CMK (cell line): ENCODE measurements around the gene SNRNP35.
"Not testable (repeated sequence)": the region's sequence is repeated elsewhere in the genome, so short reads cannot be mapped to it uniquely, and the experiment has no call there.

ENCODE experiments used
- DNase-seq: peaks from one replicate; pipeline ENCODE4 v3.0.0-alpha.2; 2010; ENCODE audit warnings: low read depth

Gene SNRNP35

DNA sequence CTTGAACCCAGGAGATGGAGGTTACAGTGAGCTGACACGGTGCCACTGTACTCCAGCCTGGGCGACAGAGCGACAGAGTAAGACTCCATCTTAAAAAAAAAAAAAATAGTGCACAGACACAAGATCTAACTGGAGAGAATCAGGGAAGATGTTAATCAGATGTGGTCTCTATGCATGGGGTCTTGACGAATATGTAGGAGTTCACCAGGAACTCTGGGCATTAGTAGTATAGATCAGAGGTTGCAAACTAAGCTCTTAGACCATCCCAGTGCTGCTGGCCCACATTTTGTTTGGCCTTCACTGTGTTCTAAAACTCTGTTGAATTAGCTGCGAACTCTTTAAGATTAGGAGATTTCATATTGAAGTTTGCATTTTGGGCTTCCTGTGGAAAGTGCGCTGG, 31.6 kb downstream of the SNRNP35 start:
- DNase-seq = no peak

DNA sequence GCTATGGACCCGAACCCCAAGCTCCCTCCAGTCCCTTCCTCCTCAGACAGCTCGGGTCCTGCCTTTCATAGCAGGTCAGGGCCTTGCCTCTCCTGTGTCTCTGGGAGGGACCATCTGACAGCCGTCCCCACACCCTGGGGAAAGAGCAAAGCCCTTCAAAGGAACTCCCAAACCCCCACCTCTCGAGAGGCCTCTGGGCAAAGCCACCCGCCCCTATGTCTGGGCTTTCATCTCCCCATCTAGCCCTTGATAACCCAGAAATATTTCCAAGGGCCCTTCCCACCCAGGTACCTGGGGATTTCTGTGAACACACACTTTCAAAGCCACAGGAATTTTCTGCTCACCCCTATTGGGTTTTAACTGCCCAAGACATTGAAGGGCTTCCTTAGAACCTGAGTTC, 32.1 kb downstream of the SNRNP35 start:
- no peak for DNase-seq

- DNase-seq = no peak
Observed at GRCh38 chr12:123491056-123491455, 33.1 kb downstream of the SNRNP35 start.

DNA sequence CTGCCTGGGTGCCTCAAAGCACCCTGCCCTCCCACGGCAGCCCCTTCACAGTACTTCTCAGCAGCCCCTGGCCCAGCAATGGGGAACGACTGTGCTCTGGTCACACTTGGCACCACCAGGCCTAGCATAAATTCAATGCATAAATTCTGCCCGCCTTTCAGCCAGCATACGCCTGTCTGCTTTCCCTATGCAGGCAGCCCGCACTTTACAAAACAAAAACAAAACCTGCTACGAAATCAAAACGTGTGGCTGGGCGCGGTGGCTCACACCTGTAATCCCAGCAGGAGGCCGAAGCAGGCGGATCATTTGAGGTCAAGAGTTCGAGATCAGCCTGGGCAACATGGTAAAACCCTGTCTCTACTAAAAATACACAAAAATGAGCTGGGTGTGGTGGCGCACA, 33.5 kb downstream of the SNRNP35 start:
- no peak for DNase-seq

- DNase-seq = not testable (repeated sequence)
Observed at GRCh38 chr12:123492339-123493039, 34.5 kb downstream of the SNRNP35 start.

DNA sequence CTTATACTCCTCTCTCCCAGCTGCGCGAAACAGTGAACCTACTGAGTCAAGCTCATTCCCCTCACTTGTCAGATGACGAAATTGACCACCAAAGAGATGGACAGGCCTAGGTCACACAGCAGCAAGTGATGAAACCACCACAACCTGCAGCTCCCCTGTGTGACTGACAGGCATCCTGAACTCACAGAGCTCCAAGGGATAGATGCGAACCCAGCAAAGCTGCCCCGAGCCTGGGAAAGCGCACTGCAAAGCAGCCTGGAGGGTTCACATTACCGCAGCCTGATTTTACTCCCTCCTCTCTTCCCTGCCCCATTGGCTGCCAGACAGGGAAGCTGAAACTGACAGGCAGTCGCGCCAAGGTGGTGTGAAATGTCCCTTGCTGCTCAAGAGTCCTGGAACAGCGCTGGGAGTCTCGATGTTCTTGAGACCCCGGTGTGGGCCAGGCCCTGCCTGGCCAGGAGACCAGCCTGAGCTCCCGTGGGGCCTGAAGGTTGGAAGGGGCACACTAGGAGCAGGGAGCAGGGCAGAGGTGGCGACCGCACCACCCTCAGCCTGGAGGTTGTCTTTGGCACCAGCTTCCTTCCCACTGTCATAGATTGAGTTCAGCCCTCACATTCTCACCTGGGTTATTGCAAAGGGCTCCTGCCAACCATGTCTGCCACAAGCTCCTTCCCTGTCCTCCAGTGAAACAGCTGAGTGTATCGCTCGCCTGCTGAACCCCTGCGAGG, 36.3 kb downstream of the SNRNP35 start:
- no peak for DNase-seq

DNA sequence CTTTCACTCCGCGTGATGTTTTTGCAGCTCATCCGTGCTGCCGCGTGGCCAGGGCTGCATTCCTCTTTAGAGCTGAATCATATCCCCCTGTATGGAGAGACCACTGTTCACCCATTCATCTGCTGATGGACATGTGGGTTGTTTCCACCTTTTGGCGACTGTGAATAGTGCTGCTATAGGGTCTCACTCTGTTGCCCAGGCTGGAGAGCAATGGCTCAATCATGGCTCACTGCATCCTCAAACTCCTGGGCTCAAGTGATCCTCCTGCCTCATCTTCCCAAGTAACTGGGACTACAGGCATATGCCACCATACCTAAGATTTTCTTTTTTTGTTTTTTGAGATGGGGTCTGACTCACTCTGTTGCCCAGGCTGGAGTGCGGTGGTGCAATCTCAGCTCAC, 39.1 kb downstream of the SNRNP35 start:
- DNase-seq = no peak

GRCh38 chr12:123498126-123498825, 40.3 kb downstream of the SNRNP35 start:
- DNase-seq = no peak

- no peak for DNase-seq
Observed at GRCh38 chr12:123499332-123499731, 41.4 kb downstream of the SNRNP35 start.

DNA sequence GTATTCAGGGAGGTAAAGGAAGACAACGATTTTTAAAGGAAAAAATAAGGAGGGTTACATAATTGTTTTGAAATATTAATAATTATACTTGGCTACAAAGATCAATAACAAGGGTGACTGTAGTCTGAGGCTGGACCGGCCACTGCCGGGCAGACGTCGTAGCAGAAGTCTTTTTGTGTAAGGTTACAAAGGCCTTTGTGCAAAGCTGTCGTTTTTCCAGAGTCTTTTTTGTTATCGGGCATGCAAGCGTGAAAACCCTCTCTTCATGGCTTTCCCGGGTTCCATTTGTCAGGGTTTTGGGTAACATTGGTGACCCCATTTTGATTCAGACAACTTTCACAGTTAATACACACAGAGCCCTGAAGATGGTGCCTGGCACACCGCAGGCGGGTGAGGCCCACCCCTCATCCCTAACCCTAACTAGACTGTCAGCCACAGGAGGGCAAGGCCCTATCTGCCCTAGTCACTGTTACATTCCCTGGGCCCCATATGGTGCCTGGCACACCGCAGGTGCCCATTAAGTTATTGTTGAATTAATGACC, 44.3 kb downstream of the SNRNP35 start:
- DNase-seq = no peak

DNA sequence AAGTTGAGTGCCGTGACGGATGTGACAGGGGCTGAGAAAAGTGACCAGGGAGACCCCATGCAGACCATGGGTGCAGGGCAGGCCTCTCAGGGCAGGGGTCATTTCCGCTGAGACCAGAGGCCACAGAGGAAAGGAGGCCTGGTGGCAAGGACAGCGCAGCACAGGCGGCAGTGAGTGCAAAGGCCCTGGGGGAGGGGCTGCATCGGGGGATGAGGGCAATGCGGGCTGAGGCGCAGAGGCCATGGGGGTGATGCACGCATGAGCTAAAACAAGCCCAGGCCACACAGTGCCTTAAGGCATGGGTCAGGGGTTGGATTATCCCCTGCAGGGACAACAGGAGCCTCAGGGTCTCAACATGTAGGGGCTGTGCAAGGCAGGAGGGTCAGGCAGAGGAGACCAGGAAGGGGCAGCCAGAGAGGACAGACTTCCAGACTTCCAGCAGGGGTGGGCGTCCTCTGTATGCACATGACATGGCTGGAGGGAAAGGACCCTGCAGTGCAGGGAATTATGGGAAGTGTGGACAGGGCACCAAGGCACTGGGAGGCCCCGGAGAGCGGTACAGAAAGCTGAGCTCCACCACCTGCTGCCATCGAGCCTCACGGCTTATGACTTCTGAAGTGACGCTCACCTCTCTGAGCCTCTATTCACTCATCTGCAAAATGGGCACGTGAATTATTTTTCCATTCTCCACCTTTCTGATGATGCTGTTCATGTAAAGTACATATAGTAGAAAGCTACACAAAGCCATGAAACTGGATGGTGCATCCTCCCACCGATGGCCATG, 48.3 kb downstream of the SNRNP35 start:
- no peak for DNase-seq

- no peak for DNase-seq
Observed at GRCh38 chr12:123506843-123507236, 48.9 kb downstream of the SNRNP35 start.

GRCh38 chr12:123512838-123513665, 55.1 kb downstream of the SNRNP35 start:
- DNase-seq = no peak

- no peak for DNase-seq
Observed at GRCh38 chr12:123513805-123514204, 55.9 kb downstream of the SNRNP35 start.

- DNase-seq = not testable (repeated sequence)
Observed at GRCh38 chr12:123514582-123515221, 56.8 kb downstream of the SNRNP35 start.

- no peak for DNase-seq
Observed at GRCh38 chr12:123516216-123516780, 58.4 kb downstream of the SNRNP35 start.
